ENCODE measurements around the gene HABP4. TPM values are rescaled to one million over a fixed set of nuclear protein-coding genes. Genes with fewer than 3 reads are reported as not detected.

The HABP4 gene
- total and polyA plus RNA-seq, 4 donors: 1.1 to 4.0 (median 2.9) TPM

DNA sequence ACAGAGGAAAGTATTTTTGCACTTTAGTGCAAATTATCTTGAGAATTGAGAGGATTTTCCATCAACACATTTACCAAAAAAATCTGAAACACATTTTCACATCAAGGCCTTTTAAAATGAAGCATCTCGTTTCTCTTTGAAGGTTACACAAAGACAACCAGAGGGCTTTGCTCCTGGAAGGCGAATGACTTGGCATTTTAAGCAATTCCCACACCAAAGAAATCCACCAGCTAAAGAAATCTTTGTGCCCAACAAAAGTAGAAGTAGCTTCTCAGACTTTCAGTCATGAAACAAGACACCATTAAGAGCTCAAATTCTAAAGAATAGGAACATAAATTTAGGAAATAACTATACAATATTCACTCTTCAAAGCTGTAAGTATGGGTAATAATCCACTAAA lies 59.9 kb downstream of the HABP4 start:
- Histone ChIP-seq H3K36me3 (ENCODE audit: control insufficient read depth in 4 of 4, insufficient read depth in 3 of 4, low read depth in 1 of 4, low read length in 3 of 4) (peaks cover 2 to 34% (median 21%) of the 10 kb centered on the region in 4 donors), H3K4me3 (ENCODE audit: low read depth in 1 of 3, low read length in 3 of 3) (no peak overlapping the region), H3K9ac (ENCODE audit: low read depth in 1 of 2, low read length in 2 of 2) (no peak overlapping the region), H3K27ac (ENCODE audit: low read depth in 1 of 2, low read length in 2 of 2) (no peak overlapping the region), H3K4me1 (ENCODE audit: control insufficient read depth in 4 of 4, insufficient read depth in 4 of 4, low read length in 3 of 4) (no peaks in the 10 kb centered on the region), H3K9me3 (ENCODE audit: control insufficient read depth in 4 of 4, low read length in 3 of 4) (no peaks in the 10 kb centered on the region), H3K27me3 (ENCODE audit: control insufficient read depth in 4 of 4, insufficient read depth in 4 of 4, low read length in 3 of 4) (no peaks in the 10 kb centered on the region)
- DNase-seq (ENCODE audit: low spot score): no peak
- TF ChIP-seq JUND (IDR thresholded peaks at IDR 0.05): no peak
- TF ChIP-seq GABPA (IDR thresholded peaks at IDR 0.05 in 1 of 2, conservative IDR thresholded peaks at IDR 0.05 in 1 of 2): no peak
- TF ChIP-seq, protein P1, sequence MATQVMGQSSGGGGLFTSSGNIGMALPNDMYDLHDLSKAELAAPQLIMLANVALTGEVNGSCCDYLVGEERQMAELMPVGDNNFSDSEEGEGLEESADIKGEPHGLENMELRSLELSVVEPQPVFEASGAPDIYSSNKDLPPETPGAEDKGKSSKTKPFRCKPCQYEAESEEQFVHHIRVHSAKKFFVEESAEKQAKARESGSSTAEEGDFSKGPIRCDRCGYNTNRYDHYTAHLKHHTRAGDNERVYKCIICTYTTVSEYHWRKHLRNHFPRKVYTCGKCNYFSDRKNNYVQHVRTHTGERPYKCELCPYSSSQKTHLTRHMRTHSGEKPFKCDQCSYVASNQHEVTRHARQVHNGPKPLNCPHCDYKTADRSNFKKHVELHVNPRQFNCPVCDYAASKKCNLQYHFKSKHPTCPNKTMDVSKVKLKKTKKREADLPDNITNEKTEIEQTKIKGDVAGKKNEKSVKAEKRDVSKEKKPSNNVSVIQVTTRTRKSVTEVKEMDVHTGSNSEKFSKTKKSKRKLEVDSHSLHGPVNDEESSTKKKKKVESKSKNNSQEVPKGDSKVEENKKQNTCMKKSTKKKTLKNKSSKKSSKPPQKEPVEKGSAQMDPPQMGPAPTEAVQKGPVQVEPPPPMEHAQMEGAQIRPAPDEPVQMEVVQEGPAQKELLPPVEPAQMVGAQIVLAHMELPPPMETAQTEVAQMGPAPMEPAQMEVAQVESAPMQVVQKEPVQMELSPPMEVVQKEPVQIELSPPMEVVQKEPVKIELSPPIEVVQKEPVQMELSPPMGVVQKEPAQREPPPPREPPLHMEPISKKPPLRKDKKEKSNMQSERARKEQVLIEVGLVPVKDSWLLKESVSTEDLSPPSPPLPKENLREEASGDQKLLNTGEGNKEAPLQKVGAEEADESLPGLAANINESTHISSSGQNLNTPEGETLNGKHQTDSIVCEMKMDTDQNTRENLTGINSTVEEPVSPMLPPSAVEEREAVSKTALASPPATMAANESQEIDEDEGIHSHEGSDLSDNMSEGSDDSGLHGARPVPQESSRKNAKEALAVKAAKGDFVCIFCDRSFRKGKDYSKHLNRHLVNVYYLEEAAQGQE (IDR thresholded peaks at IDR 0.05): no peak
- TF ChIP-seq, protein P2, sequence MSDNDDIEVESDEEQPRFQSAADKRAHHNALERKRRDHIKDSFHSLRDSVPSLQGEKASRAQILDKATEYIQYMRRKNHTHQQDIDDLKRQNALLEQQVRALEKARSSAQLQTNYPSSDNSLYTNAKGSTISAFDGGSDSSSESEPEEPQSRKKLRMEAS (IDR thresholded peaks at IDR 0.05): no peak
- TF ChIP-seq FOXA2 (IDR thresholded peaks at IDR 0.05): no peak
- no peak for TF ChIP-seq TAF1 (conservative IDR thresholded peaks at IDR 0.05)
- no peak for TF ChIP-seq HNF4A (conservative IDR thresholded peaks at IDR 0.05)
- no peak for TF ChIP-seq ZBTB33 (IDR thresholded peaks at IDR 0.05)
- TF ChIP-seq ATF3 (IDR thresholded peaks at IDR 0.05): no peak
- TF ChIP-seq SP1 (IDR thresholded peaks at IDR 0.05): no peak
- TF ChIP-seq CTCF (IDR thresholded peaks at IDR 0.05; ENCODE audit: low read depth, low read length, missing input control): no peak
- no peak for TF ChIP-seq EGR1 (IDR thresholded peaks at IDR 0.05; ENCODE audit: low read depth in 2 of 2)
- TF ChIP-seq YY1 (IDR thresholded peaks at IDR 0.05): no peak
- TF ChIP-seq FOXA1 (IDR thresholded peaks at IDR 0.05): no peak
- no peak for TF ChIP-seq NR2F2 (IDR thresholded peaks at IDR 0.05)
- no peak for TF ChIP-seq RAD21 (IDR thresholded peaks at IDR 0.05)
- no peak for TF ChIP-seq HNF4G (IDR thresholded peaks at IDR 0.05)
- 86% methylated on average over 2 of the region's 2 CpGs for WGBS

DNA sequence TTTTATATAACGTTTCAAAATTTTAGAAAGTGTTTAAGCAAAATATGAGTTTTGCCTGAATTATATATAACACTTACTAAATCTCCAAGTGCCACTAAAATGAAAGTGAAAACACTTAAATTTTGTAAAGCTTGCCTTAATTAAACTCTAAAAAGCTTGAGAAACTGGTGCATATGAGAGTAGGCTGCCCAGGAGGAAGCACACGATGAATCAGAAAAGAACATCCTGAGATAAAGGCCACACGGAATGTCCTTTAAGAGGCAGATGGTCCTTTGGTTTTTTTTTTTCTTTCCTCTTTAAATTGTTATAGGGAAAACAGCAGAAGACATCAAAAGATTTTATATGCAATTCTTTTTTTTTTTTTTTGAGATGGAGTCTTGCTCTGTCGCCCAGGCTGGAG lies 60.3 kb downstream of the HABP4 start:
- Histone ChIP-seq H3K4me1 (ENCODE audit: control insufficient read depth in 4 of 4, insufficient read depth in 4 of 4, low read length in 3 of 4) (no peaks in the 10 kb centered on the region), H3K9me3 (ENCODE audit: control insufficient read depth in 4 of 4, low read length in 3 of 4) (no peaks in the 10 kb centered on the region), H3K9ac (ENCODE audit: low read depth in 1 of 2, low read length in 2 of 2) (no peak overlapping the region), H3K4me3 (ENCODE audit: low read depth in 1 of 3, low read length in 3 of 3) (no peak overlapping the region), H3K36me3 (ENCODE audit: control insufficient read depth in 4 of 4, insufficient read depth in 3 of 4, low read depth in 1 of 4, low read length in 3 of 4) (peaks cover 2 to 34% (median 21%) of the 10 kb centered on the region in 4 donors), H3K27ac (ENCODE audit: low read depth in 1 of 2, low read length in 2 of 2) (no peak overlapping the region), H3K27me3 (ENCODE audit: control insufficient read depth in 4 of 4, insufficient read depth in 4 of 4, low read length in 3 of 4) (no peaks in the 10 kb centered on the region)
- no peak for TF ChIP-seq FOXA2 (IDR thresholded peaks at IDR 0.05)
- no peak for TF ChIP-seq NR2F2 (IDR thresholded peaks at IDR 0.05)
- TF ChIP-seq TAF1 (conservative IDR thresholded peaks at IDR 0.05): no peak
- TF ChIP-seq FOXA1 (IDR thresholded peaks at IDR 0.05): no peak
- TF ChIP-seq HNF4A (conservative IDR thresholded peaks at IDR 0.05): no peak
- TF ChIP-seq, protein P1 (IDR thresholded peaks at IDR 0.05): no peak
- no peak for TF ChIP-seq SP1 (IDR thresholded peaks at IDR 0.05)
- DNase-seq (ENCODE audit: low spot score): no peak
- whole genome bisulfite sequencing: 86% methylated on average over 4 of the region's 4 CpGs

All from liver (tissue), 9 donors.